H1 (cell line): ENCODE data around the gene ASXL1. TPM values are rescaled to one million over a fixed set of nuclear protein-coding genes. Genes with fewer than 3 reads are reported as not detected.

Source experiments
- CTCF ChIA-PET: fragments of 300-600 bp; sonication (Branson Sonifier 250); formaldehyde crosslinking; loops from one replicate; lab custom pipeline; 2021; ENCODE audit not compliant: partially characterized antibody; lab: Charles Lee
- POLR2A ChIA-PET: fragments of 300-600 bp; sonication (Branson Sonifier 250); formaldehyde crosslinking; loops from one replicate; lab custom pipeline; 2021; ENCODE audit warnings: inconsistent platforms; ENCODE audit not compliant: partially characterized antibody; lab: Charles Lee
- DNase-seq, 2 experiments: peaks; one replicate each; pipeline versions ENCODE4 v3.0.0 to v3.0.0-alpha.2; 2010 to 2022; ENCODE audit warnings: low spot score in 2 of 2, low read depth in 1 of 2, mixed read lengths in 1 of 2
- FAIRE-seq: peaks from 2 replicates; lab custom pipeline; 2011; peaks lifted over from hg19 to GRCh38; lab: Jason Lieb, UNC
- H2AFZ ChIP-seq: 2 replicates; pipeline ENCODE4 v1.8.1; 2012; ENCODE audit warnings: low read length, inconsistent platforms
- H2AK5ac ChIP-seq: 2 replicates; pipeline ENCODE4 v1.6.1; 2013; ENCODE audit warnings: low read depth, low read length
- H2BK120ac ChIP-seq: replicated peaks from 2 replicates; pipeline ENCODE3; 2013; ENCODE audit warnings: low read depth, low read length, inconsistent platforms
- H2BK12ac ChIP-seq: 2 replicates; pipeline ENCODE4 v1.6.1; 2013; ENCODE audit warnings: low read depth, low read length
- H2BK15ac ChIP-seq: 2 replicates; pipeline ENCODE4 v1.6.1; 2013; ENCODE audit warnings: low read length
- H2BK20ac ChIP-seq: 2 replicates; pipeline ENCODE4 v1.6.1; 2013; ENCODE audit warnings: low read length
- H2BK5ac ChIP-seq: 2 replicates; pipeline ENCODE4 v1.6.1; 2013; ENCODE audit warnings: low read depth, low read length
- H3K14ac ChIP-seq: 2 replicates; pipeline ENCODE4 v1.6.1; 2013; ENCODE audit warnings: inconsistent platforms; ENCODE audit not compliant: insufficient read length
- H3K18ac ChIP-seq: 2 replicates; pipeline ENCODE4 v1.6.1; 2013; ENCODE audit warnings: low read length; ENCODE audit errors: extremely low read depth
- H3K23ac ChIP-seq: 2 replicates; pipeline ENCODE4 v1.6.1; 2013; ENCODE audit warnings: inconsistent platforms; ENCODE audit not compliant: insufficient read length
- H3K23me2 ChIP-seq: 2 replicates; pipeline ENCODE4 v1.6.1; 2013; ENCODE audit warnings: low read depth, low read length
- H3K27ac ChIP-seq: 2 replicates; pipeline ENCODE4 v1.6.1; 2011; ENCODE audit warnings: low read depth, low read length, inconsistent platforms
- H3K27me3 ChIP-seq, 4 experiments: replicated peaks in 1 of 4; 1 replicate in 1 of 4; 2 replicates in 3 of 4; pipeline versions ENCODE4 v1.6.1 to v1.8.1; 2011 to 2013; ENCODE audit warnings: low read length in 3 of 4, mild to moderate bottlenecking in 3 of 4, inconsistent platforms in 2 of 4, mixed read lengths in 2 of 4, moderate library complexity in 1 of 4; ENCODE audit not compliant: control insufficient read depth in 3 of 4, insufficient read depth in 3 of 4; ENCODE audit errors: extremely low read depth in 1 of 4
- H3K36me3 ChIP-seq, 4 experiments: 2 replicates each; pipeline versions ENCODE4 v1.6.1 to v1.8.1; 2011 to 2013; ENCODE audit warnings: mild to moderate bottlenecking in 4 of 4, low read length in 3 of 4, moderate library complexity in 2 of 4, control low read depth in 1 of 4, inconsistent platforms in 1 of 4; ENCODE audit not compliant: insufficient read depth in 4 of 4, control insufficient read depth in 2 of 4
- H3K4ac ChIP-seq: replicated peaks from 2 replicates; pipeline ENCODE3; 2013; ENCODE audit warnings: low read length, low read depth, mixed read lengths, inconsistent platforms; ENCODE audit not compliant: insufficient read length
- H3K4me1 ChIP-seq, 4 experiments: replicated peaks in 1 of 4; 1 replicate in 1 of 4; 2 replicates in 3 of 4; pipeline versions ENCODE4 v1.6.1 to v1.8.1; 2011 to 2013; ENCODE audit warnings: low read length in 3 of 4, inconsistent platforms in 2 of 4, mixed read lengths in 1 of 4; ENCODE audit not compliant: insufficient read depth in 4 of 4, control insufficient read depth in 3 of 4
- H3K4me2 ChIP-seq, 2 experiments: 2 replicates each; pipeline versions ENCODE4 v1.6.1 to v1.8.1; 2011 to 2013; ENCODE audit warnings: low read depth in 2 of 2, low read length in 2 of 2, control low read depth in 1 of 2, inconsistent platforms in 1 of 2, mild to moderate bottlenecking in 1 of 2; ENCODE audit not compliant: insufficient read depth in 1 of 2
- H3K4me3 ChIP-seq, 4 experiments: fragments of 200-600, 300-600 bp in 1 of 4; sonication (generic), shearing (Covaris generic), sonication (Bioruptor Twin) in 1 of 4; 2 replicates each; pipeline versions ENCODE4 v1.5.1 to v1.8.1; 2011 to 2016; ENCODE audit warnings: low read length in 4 of 4, low read depth in 3 of 4, control low read depth in 2 of 4, inconsistent platforms in 2 of 4, mild to moderate bottlenecking in 2 of 4, mixed read lengths in 1 of 4, moderate library complexity in 1 of 4; ENCODE audit not compliant: insufficient read depth in 2 of 4; ENCODE audit errors: extremely low read depth in 1 of 4
- H3K56ac ChIP-seq: replicated peaks from 2 replicates; pipeline ENCODE3; 2013; ENCODE audit warnings: low read depth, mild to moderate bottlenecking, mixed read lengths, low read length, inconsistent platforms; ENCODE audit not compliant: insufficient read length
- H3K79me1 ChIP-seq: 2 replicates; pipeline ENCODE4 v1.6.1; 2013; ENCODE audit warnings: low read depth, low read length, control low read depth
- H3K79me2 ChIP-seq, 2 experiments: 2 replicates each; pipeline versions ENCODE4 v1.6.1 to v1.8.1; 2012 to 2013; ENCODE audit warnings: low read length in 2 of 2, mild to moderate bottlenecking in 2 of 2, inconsistent platforms in 1 of 2; ENCODE audit not compliant: insufficient read depth in 2 of 2, control insufficient read depth in 1 of 2
- H3K9ac ChIP-seq, 4 experiments: replicated peaks in 1 of 4; 1 replicate in 1 of 4; 2 replicates in 3 of 4; pipeline versions ENCODE4 v1.6.1 to v1.8.1; 2011 to 2013; ENCODE audit warnings: low read depth in 3 of 4, low read length in 3 of 4, control low read depth in 2 of 4, mild to moderate bottlenecking in 2 of 4, moderate library complexity in 2 of 4, inconsistent platforms in 1 of 4; ENCODE audit errors: extremely low read depth in 1 of 4
- H3K9me3 ChIP-seq, 2 experiments: 2 replicates each; pipeline versions ENCODE4 v1.6.1 to v1.8.1; 2012 to 2013; ENCODE audit warnings: mild to moderate bottlenecking in 2 of 2, moderate library complexity in 2 of 2, control low read depth in 1 of 2, inconsistent platforms in 1 of 2, low read depth in 1 of 2, low read length in 1 of 2, mixed read lengths in 1 of 2; ENCODE audit not compliant: insufficient read depth in 2 of 2
- H4K20me1 ChIP-seq, 2 experiments: replicated peaks in 1 of 2; 2 replicates each; pipeline versions ENCODE3 to v1.8.1; 2011 to 2013; ENCODE audit warnings: inconsistent platforms in 2 of 2, low read length in 2 of 2, mild to moderate bottlenecking in 1 of 2; ENCODE audit not compliant: insufficient read depth in 2 of 2, control insufficient read depth in 1 of 2
- H4K5ac ChIP-seq: 2 replicates; pipeline ENCODE4 v1.6.1; 2013; ENCODE audit warnings: low read length, low read depth, mixed read lengths, inconsistent platforms; ENCODE audit not compliant: insufficient read length
- H4K8ac ChIP-seq: 2 replicates; pipeline ENCODE4 v1.8.0; 2013; ENCODE audit warnings: mild to moderate bottlenecking, moderate library complexity, low read length, inconsistent platforms; ENCODE audit not compliant: insufficient read depth; ENCODE audit errors: extremely low read depth
- H4K91ac ChIP-seq: replicated peaks from 2 replicates; pipeline ENCODE3; 2013; ENCODE audit warnings: low read length, mixed read lengths, inconsistent platforms; ENCODE audit not compliant: insufficient read length
- CREB1 ChIP-seq: IDR thresholded peaks from 2 replicates; pipeline ENCODE4 v1.6.1; 2012; ENCODE audit warnings: inconsistent platforms
- CTCF ChIP-seq, 3 experiments: IDR thresholded peaks; 1 replicate in 2 of 3; 2 replicates in 1 of 3; pipeline versions ENCODE4 v1.5.1 to v1.6.1; 2011; ENCODE audit warnings: low read length in 3 of 3, mild to moderate bottlenecking in 3 of 3, inconsistent platforms in 2 of 3, low read depth in 1 of 3, moderate library complexity in 1 of 3; ENCODE audit not compliant: insufficient read depth in 1 of 3; ENCODE audit errors: control extremely low read depth in 1 of 3
- FOSL1 ChIP-seq: IDR thresholded peaks from 2 replicates; pipeline ENCODE4 v1.6.1; 2011; ENCODE audit warnings: mild to moderate bottlenecking, low read depth, low read length, moderate library complexity; ENCODE audit not compliant: insufficient read depth
- HDAC2 ChIP-seq, 2 experiments: fragments of 300-600 bp in 1 of 2; sonication (generic) in 1 of 2; IDR thresholded peaks; 2 replicates each; pipeline ENCODE4 v1.6.1; 2011 to 2012; ENCODE audit warnings: low read depth in 2 of 2, low read length in 2 of 2, mild to moderate bottlenecking in 2 of 2, moderate library complexity in 2 of 2, borderline replicate concordance in 1 of 2, inconsistent platforms in 1 of 2
- HDAC6 ChIP-seq: IDR thresholded peaks from one replicate; pipeline ENCODE4 v1.7.1; 2012; ENCODE audit warnings: low read depth, mild to moderate bottlenecking, inconsistent platforms, low read length, moderate library complexity
- JUN ChIP-seq: IDR thresholded peaks from 2 replicates; pipeline ENCODE4 v1.6.1; 2011; ENCODE audit warnings: low read depth, mild to moderate bottlenecking, improper control_type of control experiment, low read length
- RAD21 ChIP-seq, 2 experiments: IDR thresholded peaks in 1 of 2; conservative IDR thresholded peaks in 1 of 2; 2 replicates each; pipeline ENCODE4 v1.6.1; 2011; ENCODE audit warnings: low read depth in 2 of 2, low read length in 2 of 2, improper control_type of control experiment in 1 of 2, inconsistent platforms in 1 of 2, mild to moderate bottlenecking in 1 of 2, moderate library complexity in 1 of 2
- SIX5 ChIP-seq: IDR thresholded peaks from 2 replicates; pipeline ENCODE4 v1.6.1; 2011; ENCODE audit warnings: mild to moderate bottlenecking, low read depth, low read length
- WGBS, 2 experiments: shearing (Covaris generic) in 1 of 2; methylation state at CpG; one replicate each; pipeline versions ENCODE4 v1.1.6 to v1.1.7; 2013 to 2015; ENCODE audit warnings: low lambda C conversion rate in 2 of 2, mixed read lengths in 2 of 2, inconsistent platforms in 1 of 2, low coverage in 1 of 2, missing lambda C conversion rate in 1 of 2; ENCODE audit not compliant: insufficient replicate concordance in 2 of 2, insufficient coverage in 1 of 2, insufficient read length in 1 of 2; ENCODE audit errors: extremely low coverage in 1 of 2, missing lambda C conversion rate in 1 of 2; 5-methylcytosine and 5-hydroxymethylcytosine counted together
- polyA plus RNA-seq, 7 experiments: library from polyadenylated mRNA; depleted of rRNA in 3 of 7; stranded (reverse) in 5 of 7; unstranded in 2 of 7; fragments of >200 nt in 5 of 7; fragments of 200-250 nt in 2 of 7; gene quantifications; 1 replicate in 5 of 7; 2 replicates in 1 of 7; 4 replicates in 1 of 7; pipeline versions ENCODE4 v1.2.1 to v1.2.3, GENCODE V29; 2011 to 2013; ENCODE audit warnings: missing spikeins in 2 of 7, mixed read lengths in 2 of 7
- total RNA-seq: library from RNA; stranded (reverse); fragmentation: NEBNext Ultra II Directional; extraction: Animal tissue kit (Norgen Biotek cat#: 25700); gene quantifications from 2 replicates; pipeline ENCODE4 v1.2.1, GENCODE V29; 2021

The ASXL1 gene
- total and polyA plus RNA-seq, 2 of the 8 experiments (the other 6 are each of a cell fraction or from before 2014, with no cell fraction given) = 10.6 to 26.5 TPM

GRCh38 chr20:32454164-32455145 is 96.3 kb downstream of the ASXL1 start:
- no peak overlapping the region for H3K4me3 ChIP-seq
- CTCF ChIA-PET = interaction anchor here (1.2 to 2.3 kb wide), 4 partner anchors 8 to 177 kb away, joined by 3 to 19 read pairs (median 8); no protein-coding TSS in a partner anchor
- H3K14ac ChIP-seq = no peak overlapping the region
- H3K18ac ChIP-seq = no peak overlapping the region
- H3K9me3 ChIP-seq = no peaks in the 10 kb centered on the region
- no peak overlapping the region for H4K91ac ChIP-seq
- DNase-seq (no peak), FAIRE-seq (no peak)
- H2AFZ ChIP-seq = no peak overlapping the region
- no peak overlapping the region; the same call in 1 of the 2 replicates for H2BK5ac ChIP-seq
- no peak overlapping the region for H2BK12ac ChIP-seq
- no peak overlapping the region for H3K4ac ChIP-seq
- H3K23me2 ChIP-seq = peaks cover 2% of the 10 kb centered on the region; the same call in 1 of the 2 replicates
- no peak overlapping the region for H2BK20ac ChIP-seq
- no peak overlapping the region for H4K5ac ChIP-seq
- H3K4me2 ChIP-seq = no peak overlapping the region
- no peak overlapping the region for H3K9ac ChIP-seq
- H3K4me1 ChIP-seq = peaks cover 0 to 16% (median 12%) of the 10 kb centered on the region in 4 experiments; a peak in 6 of 7 replicates
- H3K27ac ChIP-seq = no peak overlapping the region
- H3K23ac ChIP-seq = no peak overlapping the region
- no peak overlapping the region for H3K56ac ChIP-seq
- H4K8ac ChIP-seq = peak overlapping the region; percentile 43; the same call in 1 of the 2 replicates
- no peak overlapping the region for H2BK120ac ChIP-seq
- no peaks in the 10 kb centered on the region for H3K27me3 ChIP-seq
- peaks cover 7 to 18% of the 10 kb centered on the region in 2 experiments for H4K20me1 ChIP-seq
- H2BK15ac ChIP-seq = no peak overlapping the region
- H3K79me2 ChIP-seq = no peaks in the 10 kb centered on the region
- 93% methylated on average over 29 of the region's 31 CpGs; no CpG with 5 or more reads in 1 of the 2 experiments for WGBS, 2 experiments
- H2AK5ac ChIP-seq = no peak overlapping the region
- peaks cover 11 to 31% (median 21%) of the 10 kb centered on the region in 4 experiments; a peak in 6 of 8 replicates for H3K36me3 ChIP-seq
- no peaks in the 10 kb centered on the region; the same call in 1 of the 2 replicates for H3K79me1 ChIP-seq
- POLR2A ChIA-PET = no interaction called here
- TF ChIP-seq FOSL1 = no peak
- no peak for TF ChIP-seq RAD21 (IDR thresholded peaks at IDR 0.05 in 1 of 2, conservative IDR thresholded peaks at IDR 0.05 in 1 of 2; ENCODE audit: low read depth in 2 of 2, low read length in 2 of 2)
- TF ChIP-seq HDAC6 = no peak
- no peak for TF ChIP-seq JUN
- TF ChIP-seq CTCF (IDR thresholded peaks at IDR 0.05; ENCODE audit: control extremely low read depth in 1 of 3, insufficient read depth in 1 of 3, low read depth in 1 of 3, low read length in 3 of 3) = no peak
- no peak for TF ChIP-seq SIX5
- TF ChIP-seq CREB1 = no peak
- no peak for TF ChIP-seq HDAC2 (IDR thresholded peaks at IDR 0.05; ENCODE audit: borderline replicate concordance in 1 of 2, low read depth in 2 of 2, low read length in 2 of 2)
